IMR-90 (cell line): ENCODE data around the gene HOXD8. TPM values are rescaled to one million over a fixed set of nuclear protein-coding genes. Genes with fewer than 3 reads are reported as not detected.

Experiments used
- ATAC-seq: fragments of 200-7000 bp; cut with Tn5 transposase; 2 replicates; pipeline ENCODE4 v1.9.1; 2020; ENCODE audit warnings: low read depth, mild to moderate bottlenecking, moderate library complexity
- BruUV-seq: library from RNA; stranded (reverse); fragments of 400-500 nt; replicated peaks from 2 replicates; lab custom pipeline; 2021; lab: Mats Ljungman, UMichigan
- CTCF ChIA-PET: fragments of 300-600 bp; formaldehyde crosslinking; extraction: SDS; loops from one replicate; lab custom pipeline; 2021; ENCODE audit warnings: antibody characterized with exemption; lab: Yijun Ruan, JAX
- POLR2A ChIA-PET: fragments of 300-600 bp; sonication (Branson Sonifier 250); formaldehyde crosslinking; loops from one replicate; lab custom pipeline; 2022; ENCODE audit warnings: antibody characterized with exemption; ENCODE audit not compliant: unreplicated experiment; lab: Charles Lee
- DNase-seq: peaks from one replicate; pipeline ENCODE4 v3.0.0; 2013
- H2AFZ ChIP-seq: replicated peaks from 2 replicates; pipeline ENCODE3; 2013; ENCODE audit warnings: low read length, mild to moderate bottlenecking; ENCODE audit not compliant: poor library complexity
- H2AK5ac ChIP-seq: 2 replicates; pipeline ENCODE4 v1.6.1; 2013; ENCODE audit warnings: low read depth, low read length, inconsistent platforms
- H2AK9ac ChIP-seq: replicated peaks from 2 replicates; pipeline ENCODE3; 2013; ENCODE audit warnings: mild to moderate bottlenecking, low read depth, low read length, moderate library complexity; ENCODE audit not compliant: poor library complexity
- H2BK120ac ChIP-seq: 2 replicates; pipeline ENCODE4 v1.6.1; 2013; ENCODE audit warnings: low read depth, low read length, inconsistent platforms
- H2BK15ac ChIP-seq: 3 replicates; pipeline ENCODE4 v1.6.1; 2013; ENCODE audit warnings: low read depth, low read length, inconsistent platforms
- H2BK20ac ChIP-seq: 2 replicates; pipeline ENCODE4 v1.6.1; 2013; ENCODE audit warnings: low read depth, mild to moderate bottlenecking, inconsistent platforms, low read length, moderate library complexity
- H2BK5ac ChIP-seq: 2 replicates; pipeline ENCODE4 v1.6.1; 2013; ENCODE audit warnings: mild to moderate bottlenecking, low read depth, low read length, inconsistent platforms; ENCODE audit not compliant: poor library complexity, severe bottlenecking
- H3K14ac ChIP-seq: replicated peaks from 2 replicates; pipeline ENCODE4 v1.6.1; 2013; ENCODE audit warnings: low read depth, low read length, inconsistent platforms
- H3K18ac ChIP-seq: 2 replicates; pipeline ENCODE4 v1.6.1; 2013; ENCODE audit warnings: low read depth, low read length, control low read depth
- H3K23ac ChIP-seq: 2 replicates; pipeline ENCODE4 v1.6.1; 2013; ENCODE audit warnings: low read depth, low read length, inconsistent platforms
- H3K27ac ChIP-seq: 2 replicates; pipeline ENCODE4 v1.5.1; 2013; ENCODE audit warnings: mild to moderate bottlenecking, control low read depth, low read length; ENCODE audit not compliant: insufficient read depth
- H3K27me3 ChIP-seq: 2 replicates; pipeline ENCODE4 v1.6.1; 2013; ENCODE audit warnings: low read length; ENCODE audit not compliant: control insufficient read depth, insufficient read depth
- H3K36me3 ChIP-seq: 2 replicates; pipeline ENCODE4 v1.6.1; 2013; ENCODE audit warnings: low read length, mixed read lengths; ENCODE audit not compliant: control insufficient read depth, insufficient read depth
- H3K4ac ChIP-seq: 2 replicates; pipeline ENCODE4 v1.6.1; 2013; ENCODE audit warnings: low read depth, low read length, inconsistent platforms
- H3K4me1 ChIP-seq: 2 replicates; pipeline ENCODE4 v1.6.1; 2013; ENCODE audit warnings: low read length, mixed read lengths; ENCODE audit not compliant: control insufficient read depth, insufficient read depth
- H3K4me2 ChIP-seq: 2 replicates; pipeline ENCODE4 v1.6.1; 2013; ENCODE audit warnings: low read depth, mild to moderate bottlenecking, control low read depth, low read length, moderate library complexity
- H3K4me3 ChIP-seq: 2 replicates; pipeline ENCODE4 v1.5.1; 2013; ENCODE audit warnings: low read depth, mild to moderate bottlenecking, control low read depth, low read length, moderate library complexity; ENCODE audit not compliant: insufficient read depth
- H3K56ac ChIP-seq: 2 replicates; pipeline ENCODE4 v1.6.1; 2013; ENCODE audit warnings: low read length, inconsistent platforms; ENCODE audit not compliant: insufficient read depth; ENCODE audit errors: extremely low read depth
- H3K79me1 ChIP-seq, 2 experiments: 2 replicates each; pipeline ENCODE4 v1.6.1; 2013; ENCODE audit warnings: low read length in 2 of 2, inconsistent platforms in 1 of 2, low read depth in 1 of 2
- H3K9ac ChIP-seq: 2 replicates; pipeline ENCODE4 v1.6.1; 2013; ENCODE audit warnings: low read depth, low read length, control low read depth
- H3K9me1 ChIP-seq: 2 replicates; pipeline ENCODE4 v1.6.1; 2013; ENCODE audit warnings: low read length, inconsistent platforms; ENCODE audit not compliant: insufficient read depth
- H3K9me3 ChIP-seq: 2 replicates; pipeline ENCODE4 v1.6.1; 2013; ENCODE audit warnings: low read length; ENCODE audit not compliant: control insufficient read depth, insufficient read depth
- H4K20me1 ChIP-seq: 2 replicates; pipeline ENCODE4 v1.6.1; 2013; ENCODE audit warnings: low read length, inconsistent platforms; ENCODE audit not compliant: insufficient read depth
- H4K5ac ChIP-seq: 2 replicates; pipeline ENCODE4 v1.6.1; 2013; ENCODE audit warnings: mild to moderate bottlenecking, low read depth, low read length, control low read depth
- H4K8ac ChIP-seq, 2 experiments: 2 replicates each; pipeline ENCODE4 v1.6.1; 2013; ENCODE audit warnings: low read depth in 2 of 2, low read length in 2 of 2, control low read depth in 1 of 2, inconsistent platforms in 1 of 2
- H4K91ac ChIP-seq: 2 replicates; pipeline ENCODE4 v1.6.1; 2013; ENCODE audit warnings: low read depth, low read length, inconsistent platforms; ENCODE audit not compliant: insufficient read depth
- CEBPB ChIP-seq: IDR thresholded peaks from 2 replicates; pipeline ENCODE4 v1.6.1; 2012; ENCODE audit warnings: low read depth, low read length, improper control_type of control experiment
- CHD1 ChIP-seq: IDR thresholded peaks from 2 replicates; pipeline ENCODE4 v1.6.1; 2012; ENCODE audit warnings: low read depth, low read length, improper control_type of control experiment
- WGBS, 2 experiments: methylation state at CpG; one replicate each; pipeline versions ENCODE4 v1.1.5 to v1.1.7; 2013; ENCODE audit warnings: missing lambda C conversion rate in 2 of 2; ENCODE audit not compliant: insufficient read length in 1 of 2; ENCODE audit errors: extremely low coverage in 2 of 2; 5-methylcytosine and 5-hydroxymethylcytosine counted together
- dilution Hi-C: fragments of 300-500 bp; cut with HindIII; formaldehyde crosslinking; loops from one replicate; pipeline ENCODE4 v1.14.3; 2018; ENCODE audit warnings: low sequenced_read_pairs; ENCODE audit not compliant: unreplicated experiment
- in situ Hi-C: fragments of 300-500 bp; cut with MboI; formaldehyde crosslinking; loops from 3 replicates; pipeline ENCODE4 v1.14.3; 2019; ENCODE audit warnings: low sequenced_read_pairs, inconsistent platforms, mixed read lengths
- intact Hi-C: fragments of 100-400 bp; cut with micrococcal nuclease; formaldehyde crosslinking; loops from 2 replicates; pipeline ENCODE4 v1.10.0; 2022
- polyA plus RNA-seq, 3 experiments: library from polyadenylated mRNA; depleted of rRNA; stranded (reverse); fragments of >200 nt; gene quantifications; 2 replicates each; pipeline ENCODE4 v1.2.3, GENCODE V29; 2012; ENCODE audit warnings: low replicate concordance in 1 of 3
- total RNA-seq: library from RNA; depleted of rRNA; stranded (reverse); fragments of >200 nt; gene quantifications from 2 replicates; pipeline ENCODE4 v1.2.3, GENCODE V29; 2012

Gene HOXD8
- total and polyA plus RNA-seq, 2 of the 4 experiments (the other 2 are of a cell fraction): not detected

DNA sequence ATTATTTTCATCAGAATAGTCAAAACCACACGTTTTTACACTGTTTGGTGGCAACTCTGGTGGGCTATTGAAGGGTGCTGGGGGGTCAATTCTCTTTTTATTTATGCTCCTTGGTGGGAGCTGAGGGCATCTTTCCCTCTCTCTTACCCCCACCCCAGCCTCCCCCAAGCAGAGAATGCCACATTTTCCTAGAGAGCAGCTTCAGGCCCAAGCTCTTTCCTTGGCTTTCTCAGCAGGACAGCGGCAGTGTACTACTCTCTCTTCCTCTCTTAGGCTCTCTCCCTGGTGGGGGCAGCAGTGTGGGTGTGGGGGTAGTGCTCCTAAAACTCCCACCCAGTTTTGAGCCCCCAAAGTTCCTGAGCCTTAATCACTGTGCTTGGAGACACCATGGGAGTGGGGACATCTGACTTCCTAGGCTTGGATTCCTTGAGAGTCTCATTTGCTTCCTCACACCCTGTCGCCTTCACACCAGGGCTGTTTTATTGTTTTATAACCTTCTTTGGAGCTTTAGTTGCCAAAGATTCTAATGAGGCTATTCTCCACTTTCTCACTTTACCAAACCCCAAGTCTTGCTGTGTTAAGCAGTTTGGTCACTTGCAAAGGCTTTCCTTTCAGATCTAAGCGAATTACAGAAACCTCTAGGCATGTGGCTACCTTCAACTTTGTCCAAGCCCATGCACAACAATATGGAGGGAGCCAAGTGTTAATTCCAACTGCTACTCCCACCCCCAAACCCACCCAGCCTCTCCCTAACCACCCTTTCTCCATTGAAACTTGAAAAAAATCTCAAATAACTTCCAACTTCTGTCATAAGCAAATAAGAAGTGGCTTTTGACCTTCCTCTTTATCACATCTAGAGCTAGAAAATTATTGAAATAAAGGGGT, 15.8 kb downstream of the HOXD8 start:
- Histone ChIP-seq H3K9me3 (peaks cover 3% of the 10 kb centered on the region; the same call in 1 of the 2 replicates), H2AFZ (no peak overlapping the region), H3K14ac (no peak overlapping the region), H4K91ac (no peak overlapping the region), H2BK120ac (no peak overlapping the region), H3K56ac (no peak overlapping the region), H2BK5ac (no peak overlapping the region), H3K4me2 (no peak overlapping the region), H3K27ac (no peak overlapping the region), H3K18ac (no peak overlapping the region), H3K9me1 (no peaks in the 10 kb centered on the region), H3K4ac (no peak overlapping the region), H4K20me1 (no peaks in the 10 kb centered on the region), H3K27me3 (peaks cover 68% of the 10 kb centered on the region), H3K9ac (no peak overlapping the region), H3K36me3 (no peaks in the 10 kb centered on the region), H4K8ac (no peak overlapping the region), H3K4me3 (no peak overlapping the region), H2AK5ac (no peak overlapping the region), H4K5ac (no peak overlapping the region), H3K79me1 (no peaks in the 10 kb centered on the region), H2AK9ac (no peak overlapping the region), H3K23ac (no peak overlapping the region), H2BK15ac (no peak overlapping the region), H3K4me1 (no peaks in the 10 kb centered on the region), H2BK20ac (no peak overlapping the region)
- ChIA-PET POLR2A (no interaction called here), CTCF (interaction anchor here (0.5 to 1.8 kb wide), 3 partner anchors 299 to 442 kb away, joined by 3 to 7 read pairs (median 3); no protein-coding TSS in a partner anchor)
- intact Hi-C loops (no loop called here), in situ Hi-C loops (no loop called here), dilution Hi-C loops (no loop called here)
- ATAC-seq (no peak), DNase-seq (no peak)
- BruUV-seq: no TSS peak
- 0% methylated on average over 1 of the region's 4 CpGs; no CpG with 5 or more reads in 1 of the 2 experiments for WGBS, 2 experiments
- TF ChIP-seq CEBPB (no peak), CHD1 (no peak)
